CD4-positive, alpha-beta T cell (primary cell): ENCODE results near the gene FAM149A. TPM values are rescaled to one million over a fixed set of nuclear protein-coding genes. Genes with fewer than 3 reads are reported as not detected.

Experiments used
- ATAC-seq: fragments of 200-7000 bp; cut with Tn5 transposase; one replicate; pipeline ENCODE4 v1.10.0; 2022; ENCODE audit warnings: mild to moderate bottlenecking; ENCODE audit not compliant: poor library complexity
- CTCF ChIA-PET: fragments of 350-600 bp; sonication (Branson Sonifier 250); formaldehyde crosslinking; loops from one replicate; lab custom pipeline; 2021; ENCODE audit warnings: antibody characterized with exemption, inconsistent platforms; lab: Charles Lee
- POLR2A ChIA-PET: fragments of 350-600 bp; sonication (Branson Sonifier 250); formaldehyde crosslinking; loops from one replicate; lab custom pipeline; 2021; ENCODE audit warnings: antibody characterized with exemption, inconsistent platforms; lab: Charles Lee
- DNase-seq, 14 experiments: peaks; one replicate each; pipeline ENCODE4 v3.0.0-alpha.2; 2013 to 2020; ENCODE audit warnings: mixed read lengths in 2 of 14
- H3K27ac ChIP-seq, 2 donors: one replicate each; pipeline versions ENCODE4 v1.5.1 to v1.7.0; 2013; ENCODE audit warnings: low read length in 2 of 2, low read depth in 1 of 2, mild to moderate bottlenecking in 1 of 2
- H3K27me3 ChIP-seq, 2 experiments: 1 replicate in 1 of 2; 2 replicates in 1 of 2; pipeline versions ENCODE4 v1.6.1 to v1.7.0; 2013; ENCODE audit warnings: low read length in 2 of 2, control low read depth in 1 of 2, mild to moderate bottlenecking in 1 of 2, moderate library complexity in 1 of 2; ENCODE audit not compliant: insufficient read depth in 2 of 2, control insufficient read depth in 1 of 2
- H3K36me3 ChIP-seq: one replicate; pipeline ENCODE4 v1.6.1; 2013; ENCODE audit warnings: low read length, control low read depth; ENCODE audit not compliant: insufficient read depth
- H3K4me1 ChIP-seq: one replicate; pipeline ENCODE4 v1.6.1; 2013; ENCODE audit warnings: low read length, control low read depth; ENCODE audit not compliant: insufficient read depth
- H3K4me3 ChIP-seq: one replicate; pipeline ENCODE4 v1.5.1; 2013; ENCODE audit warnings: mild to moderate bottlenecking, low read length, moderate library complexity
- H3K9me3 ChIP-seq, 2 experiments: 1 replicate in 1 of 2; 2 replicates in 1 of 2; pipeline versions ENCODE4 v1.6.1 to v1.7.0; 2013; ENCODE audit warnings: low read length in 2 of 2, mild to moderate bottlenecking in 2 of 2, control low read depth in 1 of 2, moderate library complexity in 1 of 2; ENCODE audit not compliant: control insufficient read depth in 1 of 2, insufficient read depth in 1 of 2
- H3K27ac Mint-ChIP-seq: one replicate; pipeline ENCODE4 v1.8.0; 2020; ENCODE audit warnings: mixed read lengths
- H3K27me3 Mint-ChIP-seq: one replicate; pipeline ENCODE4 v1.8.0; 2021; ENCODE audit warnings: mixed read lengths
- H3K36me3 Mint-ChIP-seq: one replicate; pipeline ENCODE4 v1.8.0; 2021; ENCODE audit warnings: low read depth, mixed read lengths
- H3K4me1 Mint-ChIP-seq: one replicate; pipeline ENCODE4 v1.8.0; 2021; ENCODE audit warnings: low read depth, mixed read lengths
- H3K4me3 Mint-ChIP-seq: one replicate; pipeline ENCODE4 v1.8.0; 2020; ENCODE audit warnings: mild to moderate bottlenecking, mixed read lengths
- H3K9me3 Mint-ChIP-seq: one replicate; pipeline ENCODE4 v1.8.0; 2020; ENCODE audit warnings: mixed read lengths
- intact Hi-C, 2 experiments: fragments of 100-400 bp; cut with DNase I in 1 of 2; cut with micrococcal nuclease in 1 of 2; formaldehyde crosslinking; loops; one replicate each; pipeline versions ENCODE4 v1.15.1 to v1.9.0; 2023 to 2025; cut with DNase I, micrococcal nuclease
- total RNA-seq, 174 experiments: library from RNA in 2 of 174; stranded (reverse) in 2 of 174; gene quantifications; one replicate each; pipeline ENCODE4 v1.2.3 and lab custom pipeline; 2021 to 2026
- TF ChIP-seq, protein P1 (sequence below): fragments of 200-600 bp; IDR thresholded peaks from one replicate; pipeline ENCODE4 v1.8.0; 2022; ENCODE audit warnings: antibody characterized with exemption, mild to moderate bottlenecking

FAM149A gene
- total RNA-seq, 2 experiments from 2014 or later: 0.61 to 1.1 TPM

DNA sequence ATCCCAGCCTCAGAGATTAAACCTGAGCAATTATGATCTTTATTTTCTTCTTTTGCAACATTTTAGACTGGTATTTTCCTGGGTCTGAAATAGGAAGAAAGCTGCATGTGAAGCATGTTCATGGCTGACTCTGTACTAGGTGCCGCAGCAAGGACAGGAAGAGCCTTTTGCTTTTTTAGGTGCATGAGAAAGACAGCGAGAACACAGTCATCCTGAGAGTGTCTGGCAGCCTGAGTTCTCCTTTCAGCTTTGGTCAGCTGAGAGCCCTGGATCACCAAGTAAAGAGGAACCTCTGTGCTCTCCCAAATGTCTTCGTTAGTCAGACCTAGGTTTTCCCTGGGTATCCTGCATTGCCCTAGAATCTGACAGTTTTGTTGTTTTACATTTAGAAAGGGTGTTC, 29.8 kb downstream of the FAM149A start:
- POLR2A ChIA-PET: no interaction called here
- intact Hi-C loops: no loop called here
- H3K4me1 ChIP-seq: no peaks in the 10 kb centered on the region
- no peaks in the 10 kb centered on the region for H3K27me3 ChIP-seq
- TF ChIP-seq, protein P1, sequence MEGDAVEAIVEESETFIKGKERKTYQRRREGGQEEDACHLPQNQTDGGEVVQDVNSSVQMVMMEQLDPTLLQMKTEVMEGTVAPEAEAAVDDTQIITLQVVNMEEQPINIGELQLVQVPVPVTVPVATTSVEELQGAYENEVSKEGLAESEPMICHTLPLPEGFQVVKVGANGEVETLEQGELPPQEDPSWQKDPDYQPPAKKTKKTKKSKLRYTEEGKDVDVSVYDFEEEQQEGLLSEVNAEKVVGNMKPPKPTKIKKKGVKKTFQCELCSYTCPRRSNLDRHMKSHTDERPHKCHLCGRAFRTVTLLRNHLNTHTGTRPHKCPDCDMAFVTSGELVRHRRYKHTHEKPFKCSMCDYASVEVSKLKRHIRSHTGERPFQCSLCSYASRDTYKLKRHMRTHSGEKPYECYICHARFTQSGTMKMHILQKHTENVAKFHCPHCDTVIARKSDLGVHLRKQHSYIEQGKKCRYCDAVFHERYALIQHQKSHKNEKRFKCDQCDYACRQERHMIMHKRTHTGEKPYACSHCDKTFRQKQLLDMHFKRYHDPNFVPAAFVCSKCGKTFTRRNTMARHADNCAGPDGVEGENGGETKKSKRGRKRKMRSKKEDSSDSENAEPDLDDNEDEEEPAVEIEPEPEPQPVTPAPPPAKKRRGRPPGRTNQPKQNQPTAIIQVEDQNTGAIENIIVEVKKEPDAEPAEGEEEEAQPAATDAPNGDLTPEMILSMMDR: no peak
- H3K27me3 Mint-ChIP-seq: no peaks in the 10 kb centered on the region
- no peak overlapping the region for H3K4me3 ChIP-seq
- no peaks in the 10 kb centered on the region for H3K4me1 Mint-ChIP-seq
- CTCF ChIA-PET: no interaction called here
- H3K9me3 Mint-ChIP-seq: no peaks in the 10 kb centered on the region
- H3K27ac Mint-ChIP-seq: no peak overlapping the region
- DNase-seq (peak in 3 of 14 experiments; percentile 8 to 28 (median 20)), ATAC-seq (no peak)
- no peak overlapping the region for H3K4me3 Mint-ChIP-seq
- H3K36me3 ChIP-seq: no peaks in the 10 kb centered on the region
- H3K36me3 Mint-ChIP-seq: no peaks in the 10 kb centered on the region
- no peak overlapping the region for H3K27ac ChIP-seq
- H3K9me3 ChIP-seq: no peaks in the 10 kb centered on the region

DNA sequence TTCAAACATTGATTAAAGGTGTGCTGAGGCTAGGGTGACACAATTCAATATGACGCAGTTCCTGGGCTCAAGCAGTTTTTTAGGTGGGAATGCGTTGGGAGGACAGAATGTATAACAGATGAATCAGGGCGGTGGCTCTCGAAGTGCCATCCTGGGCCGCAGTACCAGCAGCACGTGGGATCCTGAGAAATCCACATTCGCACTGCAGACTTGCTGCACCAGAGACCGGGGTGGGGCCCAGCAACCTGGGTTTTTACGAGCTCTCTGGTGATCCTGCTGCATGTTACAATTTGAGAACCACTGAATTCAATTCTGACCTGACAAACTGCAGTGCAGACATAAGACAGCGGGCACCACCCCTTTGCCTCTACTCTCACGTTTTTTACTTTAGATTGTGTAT, 30.4 kb downstream of the FAM149A start:
- intact Hi-C loops: loop anchor here (5.0 kb wide), 2 partner anchors 68 to 493 kb away; partner anchors contain the start of gene TLR3 (in 2 of the 2)
- no peak for ATAC-seq

DNA sequence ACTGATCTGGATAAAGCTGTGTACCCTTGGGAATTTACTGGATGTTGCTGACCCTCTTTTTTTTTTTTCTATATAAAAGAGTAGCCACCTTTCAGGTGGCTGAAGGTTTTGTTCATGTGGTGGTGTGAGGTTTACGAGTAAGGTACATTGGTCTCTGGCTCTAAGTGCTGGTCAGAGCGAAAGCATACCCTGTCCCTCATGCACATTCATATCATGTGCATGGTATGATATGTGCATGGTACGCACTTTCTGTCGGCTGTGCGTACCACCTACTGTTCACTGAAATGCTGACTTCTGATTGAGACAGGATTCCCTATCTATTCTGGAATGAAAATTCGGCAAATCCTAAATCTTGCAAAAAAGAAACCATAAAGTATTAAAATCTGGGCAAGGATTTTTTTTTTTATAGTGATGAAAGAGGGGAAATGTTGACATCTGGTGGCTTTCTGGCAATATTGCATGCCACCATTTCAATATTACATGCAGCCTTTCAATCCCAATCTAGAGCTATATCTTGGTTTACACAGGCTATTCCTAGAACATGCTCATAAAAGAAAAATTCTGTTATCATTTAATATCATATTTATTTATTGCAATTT, 32.8 kb downstream of the FAM149A start:
- no peak overlapping the region for H3K27ac ChIP-seq
- H3K4me1 Mint-ChIP-seq: no peaks in the 10 kb centered on the region
- peaks cover 8% of the 10 kb centered on the region for H3K27me3 Mint-ChIP-seq
- H3K4me3 Mint-ChIP-seq: no peak overlapping the region
- no peaks in the 10 kb centered on the region for H3K36me3 Mint-ChIP-seq
- H3K4me1 ChIP-seq: no peaks in the 10 kb centered on the region
- intact Hi-C loops: loop anchor here (5.0 kb wide), 2 partner anchors 70 to 495 kb away; partner anchors contain the start of gene TLR3 (in 2 of the 2)
- POLR2A ChIA-PET: interaction anchor here (0.7 kb wide), 1 partner anchor 67 kb away, joined by 5 read pairs; no protein-coding TSS in a partner anchor
- no peaks in the 10 kb centered on the region for H3K9me3 Mint-ChIP-seq
- no peaks in the 10 kb centered on the region for H3K27me3 ChIP-seq
- H3K36me3 ChIP-seq: no peaks in the 10 kb centered on the region
- CTCF ChIA-PET: interaction anchor here (0.7 to 1.3 kb wide), 2 partner anchors 10 to 68 kb away, joined by 3 read pairs; partner anchors contain the start of gene TLR3
- TF ChIP-seq, protein P1: peak; percentile 65
- ATAC-seq (no peak), DNase-seq (peak in 2 of 14 experiments; percentile 12 to 13)
- no peak overlapping the region for H3K4me3 ChIP-seq
- no peaks in the 10 kb centered on the region for H3K9me3 ChIP-seq
- no peak overlapping the region for H3K27ac Mint-ChIP-seq

More for the DNA sequence above, 30.4 kb downstream of the FAM149A start:
- Histone ChIP-seq H3K27ac (no peak overlapping the region), H3K4me3 (no peak overlapping the region), H3K4me1 (no peaks in the 10 kb centered on the region), H3K36me3 (no peaks in the 10 kb centered on the region), H3K27me3 (no peaks in the 10 kb centered on the region), H3K9me3 (no peaks in the 10 kb centered on the region)
- no peaks in the 10 kb centered on the region for H3K36me3 Mint-ChIP-seq
- H3K4me3 Mint-ChIP-seq: no peak overlapping the region
- ChIA-PET POLR2A (no interaction called here), CTCF (no interaction called here)
- DNase-seq: no peak
- TF ChIP-seq, protein P1: no peak
- no peaks in the 10 kb centered on the region for H3K9me3 Mint-ChIP-seq
- H3K4me1 Mint-ChIP-seq: no peaks in the 10 kb centered on the region
- H3K27me3 Mint-ChIP-seq: no peaks in the 10 kb centered on the region
- H3K27ac Mint-ChIP-seq: no peak overlapping the region
